ENCODE data around the gene GRIN1. TPM values are rescaled to one million over a fixed set of nuclear protein-coding genes. Genes with fewer than 3 reads are reported as not detected.
A peak's percentile ranks its signal among the peaks of the same experiment; 100 is the strongest.

The GRIN1 gene
- total and polyA plus RNA-seq, 8 donors, result 0.08 to 0.53 (median 0.28) TPM; not detected in 2

DNA sequence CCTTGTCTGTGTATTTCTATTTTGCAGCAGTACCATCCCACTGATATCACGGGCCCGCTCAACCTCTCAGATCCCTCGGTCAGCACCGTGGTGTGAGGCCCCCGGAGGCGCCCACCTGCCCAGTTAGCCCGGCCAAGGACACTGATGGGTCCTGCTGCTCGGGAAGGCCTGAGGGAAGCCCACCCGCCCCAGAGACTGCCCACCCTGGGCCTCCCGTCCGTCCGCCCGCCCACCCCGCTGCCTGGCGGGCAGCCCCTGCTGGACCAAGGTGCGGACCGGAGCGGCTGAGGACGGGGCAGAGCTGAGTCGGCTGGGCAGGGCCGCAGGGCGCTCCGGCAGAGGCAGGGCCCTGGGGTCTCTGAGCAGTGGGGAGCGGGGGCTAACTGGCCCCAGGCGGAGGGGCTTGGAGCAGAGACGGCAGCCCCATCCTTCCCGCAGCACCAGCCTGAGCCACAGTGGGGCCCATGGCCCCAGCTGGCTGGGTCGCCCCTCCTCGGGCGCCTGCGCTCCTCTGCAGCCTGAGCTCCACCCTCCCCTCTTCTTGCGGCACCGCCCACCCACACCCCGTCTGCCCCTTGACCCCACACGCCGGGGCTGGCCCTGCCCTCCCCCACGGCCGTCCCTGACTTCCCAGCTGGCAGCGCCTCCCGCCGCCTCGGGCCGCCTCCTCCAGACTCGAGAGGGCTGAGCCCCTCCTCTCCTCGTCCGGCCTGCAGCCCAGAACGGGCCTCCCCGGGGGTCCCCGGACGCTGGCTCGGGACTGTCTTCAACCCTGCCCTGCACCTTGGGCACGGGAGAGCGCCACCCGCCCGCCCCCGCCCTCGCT is 29.0 kb downstream of the GRIN1 start:
- Histone ChIP-seq H3K27me3 (peaks cover 0 to 4% (median 0%) of the 10 kb centered on the region in 4 donors), H3K4me1 (peaks cover 6 to 19% (median 13%) of the 10 kb centered on the region in 3 donors), H3K27ac (no peak overlapping the region), H3K36me3 (no peaks in the 10 kb centered on the region), H3K9me3 (no peaks in the 10 kb centered on the region), H3K4me3 (peak overlapping the region in 3 of 4 donors; percentile 26 to 47 (median 36))
- ATAC-seq (peak; percentile 1 to 56 (median 6)), DNase-seq (no peak), FAIRE-seq (no peak)
- TF ChIP-seq, protein P1, sequence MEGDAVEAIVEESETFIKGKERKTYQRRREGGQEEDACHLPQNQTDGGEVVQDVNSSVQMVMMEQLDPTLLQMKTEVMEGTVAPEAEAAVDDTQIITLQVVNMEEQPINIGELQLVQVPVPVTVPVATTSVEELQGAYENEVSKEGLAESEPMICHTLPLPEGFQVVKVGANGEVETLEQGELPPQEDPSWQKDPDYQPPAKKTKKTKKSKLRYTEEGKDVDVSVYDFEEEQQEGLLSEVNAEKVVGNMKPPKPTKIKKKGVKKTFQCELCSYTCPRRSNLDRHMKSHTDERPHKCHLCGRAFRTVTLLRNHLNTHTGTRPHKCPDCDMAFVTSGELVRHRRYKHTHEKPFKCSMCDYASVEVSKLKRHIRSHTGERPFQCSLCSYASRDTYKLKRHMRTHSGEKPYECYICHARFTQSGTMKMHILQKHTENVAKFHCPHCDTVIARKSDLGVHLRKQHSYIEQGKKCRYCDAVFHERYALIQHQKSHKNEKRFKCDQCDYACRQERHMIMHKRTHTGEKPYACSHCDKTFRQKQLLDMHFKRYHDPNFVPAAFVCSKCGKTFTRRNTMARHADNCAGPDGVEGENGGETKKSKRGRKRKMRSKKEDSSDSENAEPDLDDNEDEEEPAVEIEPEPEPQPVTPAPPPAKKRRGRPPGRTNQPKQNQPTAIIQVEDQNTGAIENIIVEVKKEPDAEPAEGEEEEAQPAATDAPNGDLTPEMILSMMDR (IDR thresholded peaks at IDR 0.05), result no peak
- 4 to 9% methylated on average over 38 to 57 of the region's 57 CpGs for WGBS, 2 donors
- intact Hi-C loops (cut with DNase I), result no loop called here

DNA sequence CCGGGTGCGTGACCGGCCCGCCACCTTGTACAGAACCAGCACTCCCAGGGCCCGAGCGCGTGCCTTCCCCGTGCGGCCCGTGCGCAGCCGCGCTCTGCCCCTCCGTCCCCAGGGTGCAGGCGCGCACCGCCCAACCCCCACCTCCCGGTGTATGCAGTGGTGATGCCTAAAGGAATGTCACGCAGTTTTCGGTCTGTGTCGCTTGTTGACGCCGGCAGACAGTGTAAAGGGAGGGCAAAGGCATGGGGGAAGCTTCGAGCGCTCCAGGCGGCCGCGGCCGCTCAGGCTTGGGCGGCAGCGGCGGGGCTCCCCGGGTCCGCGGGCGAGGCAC is 29.6 kb downstream of the GRIN1 start:
- intact Hi-C loops (cut with DNase I), result no loop called here
- FAIRE-seq (no peak), ATAC-seq (peak; percentile 2 to 20 (median 12)), DNase-seq (no peak)
- Histone ChIP-seq H3K27me3 (peaks cover 0 to 4% (median 0%) of the 10 kb centered on the region in 4 donors), H3K36me3 (no peaks in the 10 kb centered on the region), H3K9me3 (no peaks in the 10 kb centered on the region), H3K27ac (no peak overlapping the region), H3K4me3 (peak overlapping the region; percentile 6 to 47 (median 31)), H3K4me1 (peaks cover 6 to 14% (median 13%) of the 10 kb centered on the region in 3 donors)
- TF ChIP-seq, protein P1 (IDR thresholded peaks at IDR 0.05), result no peak
- WGBS, 2 donors, result 0% methylated on average over 35 to 36 of the region's 36 CpGs

DNA sequence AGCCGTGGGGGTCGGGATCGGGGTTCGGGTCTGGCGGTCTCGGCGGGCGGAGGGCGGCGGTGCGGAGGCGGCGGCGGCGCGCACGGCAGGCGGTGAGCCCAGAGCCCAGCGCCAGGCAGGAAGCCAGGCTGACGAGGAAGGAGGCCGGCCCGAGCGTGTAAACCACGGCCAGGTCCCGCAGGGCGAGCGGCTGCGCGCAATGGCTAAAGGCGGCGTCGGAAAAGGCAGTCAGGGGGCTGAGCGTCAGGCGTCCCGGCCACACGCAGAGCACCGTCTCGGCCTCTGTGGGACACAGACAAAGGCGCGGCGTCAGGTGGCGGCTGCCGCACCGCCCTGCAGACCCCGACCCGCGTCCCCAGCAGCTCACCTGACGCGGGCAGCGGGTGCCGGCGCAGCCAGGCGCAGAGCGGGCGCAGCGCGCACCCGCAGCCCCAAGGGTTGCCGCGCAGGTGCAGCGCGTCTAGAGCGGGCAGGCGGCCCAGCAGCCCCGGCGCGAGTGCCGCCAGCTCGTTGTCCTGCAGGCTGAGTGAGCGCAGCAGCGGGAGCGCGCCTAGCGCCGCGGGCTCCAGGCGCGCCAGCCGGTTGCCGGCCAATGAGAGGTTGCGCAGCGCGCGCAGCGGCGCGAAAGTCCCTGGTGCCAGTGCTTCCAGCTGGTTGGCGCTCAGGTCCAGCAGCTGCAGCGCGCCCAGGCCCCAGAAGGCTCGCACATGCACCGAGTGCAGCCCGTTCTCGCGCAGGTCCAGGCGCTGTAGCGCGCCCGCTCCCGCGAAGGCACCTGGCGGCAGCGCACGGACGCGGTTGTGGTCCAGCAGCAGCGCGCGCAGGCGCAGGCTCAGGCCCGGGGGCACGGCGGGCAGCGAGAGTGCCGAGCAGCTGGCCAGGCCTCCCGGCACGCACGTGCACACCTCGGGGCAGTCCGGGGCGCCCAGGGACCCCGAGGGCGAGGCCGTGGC is 30.2 kb downstream of the GRIN1 start:
- TF ChIP-seq, protein P1 (IDR thresholded peaks at IDR 0.05), result no peak
- no peaks in the 10 kb centered on the region for H3K27me3 ChIP-seq
- H3K36me3 ChIP-seq, result no peaks in the 10 kb centered on the region
- no peaks in the 10 kb centered on the region for H3K9me3 ChIP-seq
- H3K4me1 ChIP-seq, result peaks cover 6 to 14% (median 13%) of the 10 kb centered on the region in 3 donors
- WGBS, 2 donors, result 0% methylated on average over 103 to 124 of the region's 124 CpGs
- H3K27ac ChIP-seq, result no peak overlapping the region
- H3K4me3 ChIP-seq, result peak overlapping the region; percentile 6 to 47 (median 31)
- intact Hi-C loops (cut with DNase I), result no loop called here
- ATAC-seq, result peak; percentile 63 to 82 (median 80)
- no peak for FAIRE-seq
- DNase-seq, result peak in 5 of 6 donors; percentile 57 to 80 (median 69)

DNA sequence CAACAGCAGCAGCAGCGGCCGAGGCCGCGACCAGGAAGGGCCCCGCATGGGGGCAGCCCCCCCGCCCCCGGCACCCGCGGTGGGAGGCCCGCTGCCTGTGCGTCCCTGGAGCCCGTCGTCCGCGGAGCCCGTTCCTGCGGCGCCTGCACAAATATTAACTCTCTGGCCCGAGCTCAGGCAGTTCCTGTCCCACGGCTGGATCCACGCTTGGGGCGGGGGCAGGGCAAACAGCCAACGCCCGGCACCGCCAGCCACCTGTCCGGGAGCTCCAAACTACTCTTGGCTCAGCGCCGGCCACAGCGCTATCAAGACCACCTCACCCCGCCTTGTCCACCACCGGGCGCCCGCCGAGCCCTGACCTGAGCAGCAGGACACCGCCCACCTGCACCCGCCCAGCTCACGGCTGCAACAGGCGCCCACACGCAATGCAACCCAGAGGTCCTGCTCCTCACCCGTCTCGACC is 31.0 kb downstream of the GRIN1 start, which contains the start of gene LRRC26:
Gene LRRC26, minus strand, starts transcription at position 156 of the 463 bp plus-strand sequence. Its CDS starts 108 bp downstream, at position 48.
- no peak for FAIRE-seq

More for the DNA sequence above, 31.0 kb downstream of the GRIN1 start, which contains the start of gene LRRC26:
- intact Hi-C loops (cut with DNase I), result no loop called here
- TF ChIP-seq, protein P1 (IDR thresholded peaks at IDR 0.05), result no peak
- DNase-seq (no peak), ATAC-seq (peak in 3 of 4 donors; percentile 9 to 15 (median 12))
- H3K4me3 ChIP-seq, result peak within 1 kb of the TSS; percentile 6 to 47 (median 31)
- H3K9me3 ChIP-seq, result no peaks in the 10 kb centered on the region
- no peaks in the 10 kb centered on the region for H3K27me3 ChIP-seq
- 12 to 18% methylated on average over 26 to 41 of the region's 41 CpGs for WGBS, 2 donors
- peaks cover 6 to 14% (median 13%) of the 10 kb centered on the region in 3 donors for H3K4me1 ChIP-seq
- no peaks in the 10 kb centered on the region for H3K36me3 ChIP-seq
- H3K27ac ChIP-seq, result no peak within 1 kb of the TSS
